GM21515 (cell line): ENCODE measurements around the gene BMP3.

Experiments used
- ATAC-seq: cut with Tn5 transposase; IDR thresholded peaks from one replicate; pipeline ENCODE4 v1.9.1; 2021; ENCODE audit not compliant: unreplicated experiment

The BMP3 gene

DNA sequence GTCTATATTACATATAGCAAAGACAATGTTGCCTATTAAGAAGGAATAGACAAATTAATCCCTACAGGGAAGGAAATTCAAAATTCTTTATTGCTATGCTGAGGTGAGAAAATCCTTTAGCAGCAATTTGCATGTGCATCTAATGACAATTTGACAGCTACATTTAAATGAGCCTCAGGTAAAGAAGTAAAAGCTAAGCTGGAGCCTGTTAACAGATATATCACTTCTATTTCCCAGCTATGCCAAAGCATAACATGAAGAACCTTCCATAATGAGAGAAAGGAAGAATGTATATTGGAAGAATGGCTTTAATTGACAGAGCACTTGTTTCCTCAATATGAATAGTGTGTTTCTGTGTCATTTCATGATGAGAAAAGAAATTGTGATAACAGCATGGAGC, 71.6 kb downstream of the BMP3 start:
- ATAC-seq, result no peak

DNA sequence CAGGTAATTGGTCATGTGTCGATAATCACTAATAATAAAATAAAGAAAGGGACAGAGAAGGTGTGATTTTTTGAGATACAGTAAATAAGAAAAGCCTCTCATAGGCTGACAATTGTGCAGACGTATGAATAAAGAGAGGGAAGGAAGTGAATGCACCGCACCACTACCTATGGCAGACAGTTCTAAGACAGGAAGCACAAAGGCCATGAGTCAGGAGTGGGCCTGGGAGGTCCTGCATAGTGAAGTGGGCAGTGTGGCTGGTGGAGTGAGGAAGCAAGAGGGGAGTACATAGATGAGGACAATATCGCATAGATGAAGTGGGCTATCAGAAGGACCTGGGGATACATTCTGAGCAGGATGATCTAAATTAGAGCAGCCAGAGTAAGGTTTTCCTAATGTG, 75.6 kb downstream of the BMP3 start:
- ATAC-seq, result no peak
